HK-2 (cell line): Measurements from ENCODE around the gene PRMT5.

ENCODE experiments used
- DNase-seq: peaks from one replicate; pipeline ENCODE4 v3.0.0-alpha.2; 2018; ENCODE audit not compliant: unreplicated experiment

Gene PRMT5

DNA sequence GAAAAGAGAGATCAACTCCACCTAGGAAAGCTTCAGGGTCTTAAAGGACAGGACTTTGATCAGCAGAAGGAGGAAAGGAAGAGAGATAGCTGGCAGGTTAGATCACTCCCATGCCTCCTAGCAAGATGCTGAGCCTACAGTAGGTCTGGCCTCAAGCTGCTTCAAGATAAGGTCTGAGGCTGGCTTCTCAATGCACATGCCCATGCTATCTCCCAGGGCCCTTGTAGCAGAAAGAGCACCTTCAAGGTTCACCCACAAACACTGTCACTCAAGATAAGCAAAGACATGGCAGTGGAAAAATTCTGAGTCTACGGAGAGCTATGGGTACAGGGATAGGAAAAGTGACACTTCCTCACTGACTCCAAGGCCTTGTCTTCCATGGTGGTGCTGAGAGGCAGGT lies 31.8 kb downstream of the PRMT5 start:
- DNase-seq: no peak

DNA sequence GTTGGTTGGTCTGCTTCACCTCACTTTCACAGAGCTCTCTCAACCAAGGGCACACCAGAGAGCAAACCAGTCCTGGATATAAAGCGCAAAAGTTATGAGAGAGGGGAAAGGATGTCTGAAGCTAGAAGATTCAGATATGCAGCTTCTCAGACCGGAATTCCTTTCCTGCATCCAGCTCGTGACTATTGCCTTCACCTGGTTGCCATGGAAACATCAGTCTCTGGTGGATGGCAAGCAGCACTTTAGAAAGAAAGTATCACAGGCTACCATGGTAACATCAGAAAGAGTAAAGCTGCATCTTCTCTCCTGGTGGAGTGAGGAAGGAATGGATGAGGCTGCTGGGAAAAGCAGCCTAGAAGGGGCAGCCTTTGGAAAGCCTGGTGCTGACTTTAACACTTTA lies 32.4 kb downstream of the PRMT5 start:
- DNase-seq: no peak

DNA sequence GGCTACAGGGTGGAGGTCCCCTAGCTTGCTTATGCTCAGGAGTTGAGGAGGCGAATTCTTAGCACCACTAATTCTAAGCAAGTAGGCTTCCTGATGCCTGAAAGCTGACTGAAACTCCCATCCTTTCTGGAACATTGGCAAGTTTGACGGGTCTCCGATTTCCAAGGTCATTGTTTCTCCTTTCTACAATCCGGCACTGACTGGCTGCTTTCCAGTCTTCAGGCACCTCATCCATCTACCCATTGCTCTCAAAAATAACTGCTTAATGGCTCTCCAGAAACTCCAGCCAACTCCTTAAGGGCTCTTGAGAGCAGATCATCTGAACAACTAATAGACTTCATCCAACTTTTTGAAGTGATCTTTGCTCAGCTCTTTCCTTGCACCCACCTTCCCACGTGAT lies 32.8 kb downstream of the PRMT5 start:
- no peak for DNase-seq

DNA sequence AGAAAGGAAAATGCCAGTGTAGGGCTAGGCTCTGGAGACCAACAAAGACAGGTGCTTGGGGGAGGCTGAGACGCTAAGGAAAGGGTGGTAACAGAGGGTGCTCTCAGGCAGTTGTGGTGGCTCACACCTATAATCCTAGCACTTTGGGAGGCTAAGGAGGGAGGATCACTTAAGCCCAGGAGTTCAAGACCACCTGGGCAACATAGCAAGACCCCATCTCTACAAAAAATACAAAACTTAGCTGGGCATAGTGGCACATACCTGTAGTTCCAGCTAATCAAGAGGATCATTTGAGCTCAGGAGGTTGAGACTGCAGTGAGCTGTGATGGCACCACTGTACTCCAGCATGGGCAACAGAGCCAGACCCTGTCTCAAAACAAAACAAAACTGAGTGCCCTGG lies 33.8 kb downstream of the PRMT5 start:
- DNase-seq: no peak

DNA sequence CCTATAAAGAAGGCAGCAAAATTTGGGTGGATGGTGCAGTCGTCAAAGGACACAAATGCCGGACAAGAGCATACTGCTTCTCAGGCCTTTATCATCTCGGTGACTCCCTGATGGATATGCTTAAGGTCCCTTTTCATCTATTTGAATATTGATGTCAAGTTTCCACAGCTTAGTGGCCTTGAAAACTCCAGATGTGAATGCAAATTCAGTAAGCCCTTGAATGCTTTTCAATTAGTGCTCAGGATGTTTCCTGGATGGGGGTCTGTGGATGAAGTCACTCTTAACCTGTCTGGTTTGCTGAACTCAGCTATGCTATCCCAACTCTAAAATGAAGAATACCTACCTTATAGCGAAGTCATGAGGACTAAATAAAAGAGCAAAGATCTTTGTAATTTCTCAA lies 35.5 kb downstream of the PRMT5 start:
- no peak for DNase-seq

DNA sequence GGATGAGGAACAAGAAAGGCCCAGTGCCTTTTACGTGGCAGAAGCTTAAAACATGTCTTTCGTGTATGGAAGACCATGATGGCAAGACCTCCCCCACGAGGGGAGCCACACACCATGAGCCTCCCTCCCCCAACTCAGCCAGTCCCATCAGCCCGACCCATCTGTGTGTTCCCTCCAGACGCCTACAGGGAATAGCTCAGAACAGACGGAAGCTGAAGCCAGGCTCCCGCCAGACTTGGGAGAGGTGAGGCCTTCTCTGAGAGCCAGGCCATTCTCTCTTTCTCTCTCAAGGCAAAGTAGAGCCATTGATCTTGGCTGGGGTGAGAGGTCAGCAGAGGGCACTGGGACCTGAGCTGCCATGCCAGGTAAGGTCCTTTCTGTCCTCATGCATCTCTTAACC lies 36.7 kb downstream of the PRMT5 start:
- DNase-seq: no peak

DNA sequence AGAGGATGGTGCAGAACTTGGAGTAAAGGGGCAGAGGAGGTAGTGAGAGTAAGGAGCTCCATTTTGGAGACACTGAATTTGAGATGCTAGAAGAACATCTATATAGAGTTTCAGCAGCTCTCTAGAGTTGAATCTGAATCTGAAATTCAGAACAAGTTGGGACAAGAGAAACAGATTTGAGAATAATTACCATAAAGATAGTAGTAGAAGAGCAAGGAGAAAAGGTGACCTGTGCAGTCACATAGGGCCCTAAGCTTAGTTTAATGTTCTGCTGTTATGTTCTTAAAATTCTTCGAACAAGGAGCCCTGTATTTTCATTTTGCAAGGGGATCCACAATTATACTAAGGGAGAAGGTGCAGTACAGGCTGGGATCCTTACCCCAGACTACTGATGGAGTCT lies 38.8 kb downstream of the PRMT5 start:
- no peak for DNase-seq

DNA sequence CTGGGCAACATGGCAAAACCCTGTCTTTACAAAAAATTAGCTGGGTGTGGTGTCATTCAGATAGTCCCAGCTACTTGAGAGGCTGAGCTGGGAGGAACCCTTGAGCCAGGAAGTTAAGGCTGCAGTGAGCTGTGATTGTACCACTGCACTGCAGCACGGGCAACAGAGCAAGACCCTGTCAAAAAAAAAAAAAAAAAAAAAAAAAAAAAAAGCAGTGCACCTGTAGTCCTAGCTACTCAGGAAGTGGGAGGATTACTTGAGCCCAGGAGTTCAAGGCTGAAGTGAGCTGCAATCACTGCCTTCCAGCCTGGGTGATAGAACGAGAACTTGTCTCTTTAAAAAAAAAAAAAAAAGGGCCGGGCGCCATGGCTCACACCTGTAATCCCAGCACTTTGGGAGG lies 40.5 kb downstream of the PRMT5 start:
- DNase-seq: no peak

DNA sequence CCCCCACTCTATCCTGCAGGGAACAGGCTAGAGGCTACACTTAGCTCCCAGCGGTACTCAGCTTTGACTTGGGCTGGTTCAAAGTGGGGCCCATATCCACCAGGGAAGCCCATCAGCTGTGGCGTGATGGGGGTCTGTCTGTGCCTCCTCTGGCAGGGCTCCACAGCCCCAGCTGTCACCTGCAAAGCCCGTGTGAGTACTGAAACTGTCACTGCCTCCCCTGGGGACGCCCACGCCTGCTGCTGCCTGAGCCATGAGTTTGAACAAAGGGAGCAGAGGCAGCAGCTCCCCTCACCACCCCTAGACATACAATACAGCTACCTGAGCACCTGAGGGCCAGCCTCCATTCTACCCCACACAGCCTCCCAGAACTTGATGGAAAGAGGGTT lies 41.2 kb downstream of the PRMT5 start:
- DNase-seq: no peak

DNA sequence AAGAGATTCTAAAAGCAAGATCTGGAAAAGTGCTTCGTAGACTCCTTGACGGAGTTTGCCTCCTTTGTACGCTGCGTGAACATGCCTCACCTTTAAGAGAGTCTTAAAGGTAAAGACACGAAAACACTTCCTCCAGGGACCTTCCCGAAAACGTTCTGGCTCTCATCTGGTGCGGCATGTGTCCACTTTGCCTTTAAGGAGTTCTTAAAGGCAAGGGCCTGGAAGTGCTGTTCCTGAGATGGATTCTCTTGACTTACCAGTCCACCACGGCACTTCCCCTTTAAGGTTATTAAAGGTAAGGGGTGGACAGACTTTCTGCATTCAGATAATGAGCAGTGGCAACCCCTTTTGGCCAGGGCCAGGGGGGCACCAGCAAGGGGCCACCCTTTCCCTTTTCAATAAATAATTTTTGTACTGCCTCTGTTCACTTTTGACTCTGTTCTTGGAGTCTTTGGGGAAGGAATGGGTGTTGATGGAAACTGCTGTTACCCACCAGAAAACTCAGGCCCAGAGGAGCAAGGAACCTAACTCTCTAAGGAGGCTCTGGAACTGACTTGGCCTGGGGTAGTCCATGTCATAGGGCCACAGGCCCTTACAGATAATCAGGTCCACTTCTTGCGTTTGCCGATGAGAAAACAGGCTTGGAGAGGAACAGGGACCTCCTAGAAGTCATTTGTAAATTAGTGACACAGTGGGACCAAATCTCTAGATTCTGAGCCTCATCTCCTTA lies 41.8 kb downstream of the PRMT5 start:
- DNase-seq: peak; percentile 58

DNA sequence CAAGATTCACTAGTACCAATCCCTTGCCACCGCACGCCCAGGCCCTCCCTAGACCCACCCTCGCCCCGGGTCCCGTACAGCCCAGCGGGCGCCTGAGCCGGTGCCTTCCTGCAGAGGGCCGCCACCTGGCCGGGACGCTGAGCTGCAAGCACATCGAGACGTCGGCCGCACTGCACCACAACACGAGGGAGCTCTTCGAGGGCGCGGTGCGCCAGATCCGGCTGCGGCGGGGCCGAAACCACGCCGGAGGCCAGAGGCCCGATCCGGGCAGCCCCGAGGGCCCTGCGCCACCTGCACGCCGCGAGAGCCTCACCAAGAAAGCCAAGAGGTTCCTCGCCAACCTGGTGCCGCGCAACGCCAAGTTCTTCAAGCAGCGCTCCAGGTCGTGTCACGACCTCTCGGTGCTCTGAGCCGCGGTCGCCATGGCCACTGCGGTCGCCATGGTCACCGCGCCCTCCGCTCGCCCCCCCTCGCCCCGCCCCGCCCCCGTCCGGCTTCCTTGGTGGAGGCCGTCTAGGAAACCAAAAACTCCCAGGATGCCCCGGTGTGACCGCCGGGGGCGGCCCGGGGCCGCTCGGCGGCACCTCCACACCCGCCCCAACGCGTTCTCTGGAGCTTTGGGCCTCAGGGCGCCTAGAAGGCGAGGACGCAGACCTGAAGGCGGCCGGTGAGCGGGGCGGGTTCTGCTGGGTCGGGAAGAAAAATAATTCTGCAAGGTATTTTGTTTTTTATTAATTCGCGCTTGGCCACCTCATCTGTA lies 42.5 kb downstream of the PRMT5 start:
- DNase-seq: peak; percentile 89

DNA sequence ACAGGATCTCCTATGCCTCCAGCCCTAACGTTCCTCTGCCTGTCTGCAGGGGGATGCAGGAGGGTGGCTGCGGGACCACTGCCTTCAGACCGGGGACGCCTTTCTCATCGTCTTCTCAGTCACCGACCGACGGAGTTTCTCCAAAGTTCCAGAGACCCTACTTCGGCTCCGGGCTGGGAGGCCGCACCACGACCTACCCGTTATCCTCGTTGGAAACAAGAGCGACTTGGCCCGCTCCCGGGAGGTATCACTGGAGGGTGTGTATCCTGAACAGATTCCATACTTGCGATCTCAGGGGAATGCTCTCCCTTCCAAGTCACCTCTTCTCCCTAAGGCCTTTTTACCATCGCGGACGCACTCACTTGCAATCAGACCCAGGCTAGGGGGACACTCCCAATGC lies 43.2 kb downstream of the PRMT5 start:
- no peak for DNase-seq

DNA sequence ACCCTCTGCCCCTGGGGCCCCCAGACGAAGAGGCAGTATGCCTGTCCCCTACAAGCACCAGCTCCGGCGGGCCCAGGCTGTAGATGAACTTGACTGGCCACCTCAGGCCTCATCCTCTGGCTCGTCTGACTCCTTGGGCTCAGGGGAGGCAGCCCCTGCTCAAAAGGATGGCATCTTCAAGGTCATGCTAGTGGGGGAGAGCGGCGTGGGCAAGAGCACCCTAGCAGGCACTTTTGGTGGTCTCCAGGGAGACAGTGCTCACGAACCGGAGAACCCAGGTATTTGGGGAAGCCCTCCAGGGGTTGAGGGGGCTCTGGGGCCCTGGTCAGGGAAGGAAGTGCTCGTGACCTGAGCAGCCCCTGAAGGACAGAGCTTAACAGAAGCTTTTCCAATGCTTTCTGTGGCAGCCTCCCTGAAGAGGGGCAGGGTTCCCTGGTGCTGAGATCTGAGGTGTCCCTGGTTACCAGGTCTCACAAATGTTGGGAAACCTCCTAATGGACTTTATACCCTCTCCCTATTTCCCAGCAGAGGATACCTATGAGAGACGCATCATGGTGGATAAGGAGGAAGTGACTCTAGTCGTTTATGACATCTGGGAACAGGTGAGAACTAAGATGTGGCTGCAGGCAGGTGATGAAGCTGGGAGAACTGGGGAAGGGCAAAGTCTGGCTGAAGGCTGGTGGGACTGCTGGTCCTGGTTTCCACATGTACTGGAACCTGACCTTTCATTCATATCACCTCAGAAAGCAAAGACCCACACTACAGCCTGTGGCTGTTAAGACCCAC lies 44.2 kb downstream of the PRMT5 start:
- DNase-seq: no peak

DNA sequence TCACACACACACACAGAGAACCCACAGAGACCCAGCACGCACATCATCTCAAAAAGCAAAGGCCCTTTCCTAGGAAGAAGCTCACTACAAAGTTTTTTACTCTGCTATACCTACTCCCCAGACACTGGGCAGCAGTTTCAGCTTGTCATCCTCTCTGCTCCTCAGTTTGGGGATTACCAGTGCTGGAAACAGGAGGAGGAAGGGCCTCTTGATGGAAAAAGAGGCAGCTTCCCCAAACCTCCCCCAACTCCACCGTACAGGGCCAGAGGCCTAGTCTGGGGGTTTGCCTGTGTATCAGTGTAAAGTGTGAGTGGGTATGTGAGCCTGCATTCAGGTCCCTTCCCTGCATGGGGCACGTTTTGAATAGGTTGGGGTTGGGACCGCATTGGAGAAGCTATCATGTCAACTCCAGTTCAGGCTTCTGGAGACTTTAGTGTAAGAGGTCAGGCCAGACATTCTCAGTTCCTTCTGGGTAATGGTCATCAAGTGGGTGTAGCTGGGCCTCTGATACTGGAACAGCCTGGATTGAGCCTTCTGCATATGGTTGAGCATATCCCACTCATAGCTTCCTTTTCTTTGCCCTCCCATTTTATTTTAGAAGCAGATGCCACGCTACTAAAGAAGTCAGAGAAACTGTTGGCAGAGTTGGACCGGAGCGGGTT lies 45.0 kb downstream of the PRMT5 start:
- DNase-seq: no peak

DNA sequence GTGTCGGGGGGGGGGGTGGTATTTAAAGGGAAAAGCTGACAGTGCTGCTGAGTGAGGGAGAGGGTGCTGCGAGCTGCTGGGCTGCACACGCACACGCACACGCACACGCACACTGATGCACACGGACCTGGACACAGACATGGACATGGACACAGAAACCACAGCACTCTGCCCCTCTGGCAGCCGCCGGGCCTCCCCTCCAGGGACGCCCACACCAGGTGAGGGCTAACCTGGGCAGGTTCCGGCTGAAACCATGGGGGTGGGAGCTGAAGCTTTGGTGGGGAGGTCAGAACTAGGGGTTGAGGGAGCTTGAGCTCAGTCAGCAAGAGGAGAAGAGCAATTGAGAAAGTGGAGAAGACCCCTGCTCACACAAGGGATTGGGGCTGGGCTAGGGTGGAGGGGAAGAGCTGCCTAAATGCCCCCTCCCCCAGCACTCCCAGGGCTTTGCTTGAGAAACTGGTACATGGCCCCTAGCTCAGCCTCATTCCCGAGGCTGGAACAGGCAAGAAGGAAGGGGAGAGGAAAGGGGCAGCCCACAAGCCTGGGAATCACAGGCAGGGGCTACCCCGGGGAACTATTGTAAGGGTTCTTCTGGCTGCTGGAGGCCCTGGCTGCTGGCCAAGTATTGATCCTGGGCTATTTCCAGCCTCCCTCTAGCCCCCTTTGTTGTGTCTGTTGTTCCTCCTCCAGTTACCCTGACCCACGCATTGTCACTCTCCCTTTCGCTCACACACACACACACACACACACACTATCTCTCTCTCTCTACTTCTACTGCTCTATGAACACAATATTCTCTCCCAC lies 45.8 kb downstream of the PRMT5 start, which contains the start of gene REM2:
Gene REM2 (plus strand): TSS at position 50 of the 804 bp plus-strand sequence. CDS start 66 bp downstream, at position 116.
- no peak for DNase-seq

DNA sequence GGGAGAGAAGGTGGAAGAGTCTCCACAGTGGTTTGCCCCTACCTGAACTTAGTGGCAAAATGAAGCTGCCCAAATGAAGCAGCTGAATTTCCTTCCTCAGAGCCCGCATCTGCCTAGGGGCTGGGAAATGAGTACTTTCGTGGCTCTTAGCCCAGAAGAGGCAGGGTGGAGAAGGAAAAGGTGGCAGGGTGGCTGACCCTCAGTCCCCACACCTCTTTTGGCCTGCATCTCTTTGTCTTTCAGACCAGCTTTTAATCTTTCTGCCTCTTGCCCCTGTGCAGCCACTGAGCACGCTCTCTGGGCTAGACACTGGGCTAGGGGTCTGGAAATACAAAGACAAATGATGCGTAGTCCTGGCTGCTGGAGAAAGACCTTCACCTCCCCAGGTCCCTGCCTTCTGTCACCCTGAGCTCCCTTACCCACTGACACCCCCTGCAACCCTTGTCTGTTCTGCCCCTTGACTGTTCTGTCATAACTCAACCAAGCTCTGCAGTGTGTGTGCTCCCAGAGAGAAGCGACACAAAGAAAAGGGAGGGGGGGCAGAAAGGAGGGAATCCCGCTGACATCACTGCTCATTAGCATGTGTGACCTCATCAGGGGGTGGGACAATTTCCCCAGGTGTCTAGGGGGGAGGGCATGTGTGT lies 46.5 kb downstream of the PRMT5 start:
- DNase-seq: no peak

DNA sequence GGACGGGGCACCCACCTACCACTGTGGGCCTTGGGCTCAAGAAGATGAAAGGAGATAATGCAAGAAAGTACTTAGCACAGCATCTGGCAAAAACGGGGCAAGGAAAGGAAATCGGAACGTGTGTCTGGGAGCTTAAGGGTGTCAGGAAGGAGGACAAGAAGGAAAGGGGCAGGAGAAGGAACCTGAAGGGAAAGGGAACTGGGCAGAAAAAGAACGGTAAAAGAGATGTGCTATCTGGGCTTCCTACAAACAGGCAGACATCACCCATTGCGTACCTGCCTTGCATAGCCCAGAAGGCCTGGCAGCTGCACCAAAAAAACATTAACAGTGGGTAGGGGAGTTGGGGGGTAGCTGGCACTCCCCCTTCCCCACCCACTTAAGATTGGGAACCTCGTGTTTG lies 47.1 kb downstream of the PRMT5 start:
- no peak for DNase-seq

DNA sequence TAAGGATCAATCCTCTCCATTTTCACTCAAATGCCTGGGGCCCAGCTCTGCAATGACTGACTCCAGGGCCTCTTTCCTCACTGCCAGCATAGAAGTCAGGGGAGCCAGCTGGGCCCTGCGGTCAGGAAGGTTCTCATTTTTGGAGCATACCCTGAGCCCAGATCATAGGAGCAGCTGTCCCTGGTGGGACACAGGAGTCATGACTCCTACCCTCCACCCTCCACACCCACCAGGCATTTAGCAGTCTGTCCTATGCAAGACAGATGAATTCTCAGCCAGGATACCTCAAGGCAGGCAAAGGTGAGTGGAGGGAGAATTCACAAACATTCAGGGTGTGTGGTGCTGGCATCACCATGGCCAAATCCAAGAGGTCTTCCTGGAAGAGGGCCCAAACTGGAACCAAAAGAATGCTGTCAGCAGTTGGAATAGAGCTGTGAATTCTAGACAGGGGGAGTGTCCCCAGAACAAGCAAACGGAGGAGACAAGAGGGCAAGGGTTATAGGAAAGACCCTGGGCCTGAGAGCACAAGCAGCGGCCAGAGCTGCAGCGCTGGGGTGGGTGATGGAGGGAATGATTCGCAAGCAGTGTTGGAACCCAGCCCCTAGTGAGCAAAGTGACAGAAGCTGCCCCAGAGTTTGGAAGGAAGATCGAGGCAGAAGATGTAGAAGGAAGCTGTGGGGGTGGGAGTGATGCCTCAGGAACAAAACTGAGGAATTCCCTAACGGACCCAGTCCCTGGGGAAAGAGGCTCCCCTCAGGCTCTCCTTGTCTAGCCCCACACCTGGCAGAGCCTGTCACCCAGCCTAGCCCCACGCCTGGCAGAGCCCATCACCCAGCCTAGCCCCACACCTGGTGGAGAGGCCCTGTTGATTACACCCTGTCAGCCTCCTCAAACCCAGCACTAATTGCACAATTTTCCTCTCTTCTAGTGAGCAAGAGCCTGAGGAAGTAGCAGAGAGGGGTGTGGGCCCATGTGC lies 50.6 kb downstream of the PRMT5 start:
- DNase-seq: no peak

DNA sequence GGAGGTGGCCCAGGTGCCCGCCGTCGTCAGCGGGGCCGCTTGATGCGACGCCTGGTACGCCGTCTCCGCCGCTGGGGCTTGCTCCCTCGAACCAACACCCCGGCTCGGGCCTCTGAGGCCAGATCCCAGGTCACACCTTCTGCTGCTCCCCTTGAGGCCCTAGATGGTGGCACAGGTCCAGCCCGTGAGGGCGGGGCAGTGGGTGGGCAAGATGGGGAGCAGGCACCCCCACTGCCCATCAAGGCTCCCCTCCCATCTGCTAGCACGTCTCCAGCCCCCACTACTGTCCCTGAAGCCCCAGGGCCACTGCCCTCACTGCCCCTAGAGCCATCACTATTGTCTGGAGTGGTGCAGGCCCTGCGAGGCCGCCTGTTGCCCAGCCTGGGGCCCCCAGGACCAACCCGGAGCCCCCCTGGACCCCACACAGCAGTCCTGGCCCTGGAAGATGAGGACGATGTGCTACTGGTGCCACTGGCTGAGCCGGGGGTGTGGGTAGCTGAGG lies 52.1 kb downstream of the PRMT5 start:
- no peak for DNase-seq
